Measurements from ENCODE around the gene TMEM87B. TPM values are rescaled to one million over a fixed set of nuclear protein-coding genes. Genes with fewer than 3 reads are reported as not detected.

The TMEM87B gene
- total and polyA plus RNA-seq, 2 experiments from 2014 or later, result 32.1 to 42.4 TPM

GRCh38 chr2:112008910-112009485 lies 46.1 kb upstream of the TMEM87B start:
- no peak for DNase-seq
- 60 to 77% methylated on average over 2 of the region's 2 CpGs for WGBS, 2 experiments (ENCODE audit: low coverage in 1 of 2, low lambda C conversion rate in 2 of 2, missing lambda C conversion rate in 2 of 2)
- TF ChIP-seq EZH2 (IDR thresholded peaks at IDR 0.05; ENCODE audit: insufficient read depth, poor library complexity, severe bottlenecking) (no peak), EZH2phosphoT487 (IDR thresholded peaks at IDR 0.05; ENCODE audit: insufficient read depth, low read depth) (no peak)
- H4K20me1 ChIP-seq (ENCODE audit: insufficient read depth), result no peaks in the 10 kb centered on the region
- H3F3A ChIP-seq (ENCODE audit: insufficient read depth), result peaks cover 16% of the 10 kb centered on the region
- H3K79me2 ChIP-seq (ENCODE audit: insufficient read depth), result no peaks in the 10 kb centered on the region
- no peaks in the 10 kb centered on the region for H3K9me3 ChIP-seq (ENCODE audit: low read depth)
- H3K9ac ChIP-seq, result no peak overlapping the region
- H3K4me3 ChIP-seq, result no peak overlapping the region
- H3K36me3 ChIP-seq (ENCODE audit: low read depth), result no peaks in the 10 kb centered on the region
- H3K4me1 ChIP-seq (ENCODE audit: insufficient read depth), result peaks cover 8% of the 10 kb centered on the region
- H3K4me2 ChIP-seq (ENCODE audit: unreplicated experiment), result no peak overlapping the region
- no peak overlapping the region for H3K27ac ChIP-seq
- peaks cover 27% of the 10 kb centered on the region for H3K27me3 ChIP-seq (replicated peaks; ENCODE audit: insufficient read depth)
- no peak overlapping the region for H2AFZ ChIP-seq
- in situ Hi-C loops (cut with MboI), result no loop called here
- H3K9me2 ChIP-seq (ENCODE audit: insufficient read depth), result no peaks in the 10 kb centered on the region

GRCh38 chr2:112010751-112011150 lies 44.3 kb upstream of the TMEM87B start:
- no peak for DNase-seq

DNA sequence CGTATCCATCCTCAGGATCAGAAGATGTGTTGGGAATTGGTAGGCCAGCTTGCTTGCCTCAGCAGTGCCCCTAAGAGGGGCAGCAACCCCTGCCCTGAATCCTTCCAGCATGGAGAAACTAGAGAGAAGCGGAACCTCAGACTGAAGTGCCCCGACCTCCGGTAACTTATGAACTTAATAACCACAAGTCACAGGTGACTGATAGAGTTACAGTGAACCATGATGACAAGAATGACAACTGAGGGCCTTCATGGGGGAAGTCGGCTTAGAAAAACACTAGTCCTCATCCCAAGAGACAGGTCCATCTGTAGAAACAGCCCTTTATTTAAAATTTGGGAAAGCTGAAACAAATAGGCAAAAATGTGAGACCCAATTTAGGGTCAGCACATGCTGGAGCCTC lies 42.5 kb upstream of the TMEM87B start:
- Histone ChIP-seq H2AFZ (no peak overlapping the region), H3K79me2 (ENCODE audit: insufficient read depth) (no peaks in the 10 kb centered on the region), H3K27ac (no peak overlapping the region), H3K9me3 (ENCODE audit: low read depth) (no peaks in the 10 kb centered on the region), H3K4me1 (ENCODE audit: insufficient read depth) (no peaks in the 10 kb centered on the region), H3K4me3 (no peak overlapping the region), H3K36me3 (ENCODE audit: low read depth) (no peaks in the 10 kb centered on the region), H3K27me3 (replicated peaks; ENCODE audit: insufficient read depth) (peaks cover 44% of the 10 kb centered on the region), H4K20me1 (ENCODE audit: insufficient read depth) (no peaks in the 10 kb centered on the region), H3K9me2 (ENCODE audit: insufficient read depth) (no peaks in the 10 kb centered on the region), H3F3A (ENCODE audit: insufficient read depth) (no peaks in the 10 kb centered on the region), H3K4me2 (ENCODE audit: unreplicated experiment) (no peak overlapping the region), H3K9ac (no peak overlapping the region)
- no peak for DNase-seq
- WGBS, 2 experiments (ENCODE audit: low coverage in 1 of 2, low lambda C conversion rate in 2 of 2, missing lambda C conversion rate in 2 of 2), result 70 to 71% methylated on average over 5 of the region's 5 CpGs
- in situ Hi-C loops (cut with MboI), result no loop called here
- TF ChIP-seq EZH2phosphoT487 (IDR thresholded peaks at IDR 0.05; ENCODE audit: insufficient read depth, low read depth) (no peak), EZH2 (IDR thresholded peaks at IDR 0.05; ENCODE audit: insufficient read depth, poor library complexity, severe bottlenecking) (no peak)

More at GRCh38 chr2:112010751-112011150, 44.3 kb upstream of the TMEM87B start:
- no peaks in the 10 kb centered on the region for H4K20me1 ChIP-seq (ENCODE audit: insufficient read depth)
- no peak overlapping the region for H3K9ac ChIP-seq
- no peaks in the 10 kb centered on the region for H3K9me2 ChIP-seq (ENCODE audit: insufficient read depth)
- no peaks in the 10 kb centered on the region for H3K9me3 ChIP-seq (ENCODE audit: low read depth)
- TF ChIP-seq EZH2phosphoT487 (IDR thresholded peaks at IDR 0.05; ENCODE audit: insufficient read depth, low read depth) (no peak), EZH2 (IDR thresholded peaks at IDR 0.05; ENCODE audit: insufficient read depth, poor library complexity, severe bottlenecking) (no peak)
- WGBS, 2 experiments (ENCODE audit: low coverage in 1 of 2, low lambda C conversion rate in 2 of 2, missing lambda C conversion rate in 2 of 2), result 81 to 84% methylated on average over 10 of the region's 10 CpGs
- in situ Hi-C loops (cut with MboI), result no loop called here
- no peak overlapping the region for H3K4me2 ChIP-seq (ENCODE audit: unreplicated experiment)
- no peak overlapping the region for H2AFZ ChIP-seq
- H3F3A ChIP-seq (ENCODE audit: insufficient read depth), result peaks cover 9% of the 10 kb centered on the region
- no peak overlapping the region for H3K4me3 ChIP-seq
- H3K27me3 ChIP-seq (replicated peaks; ENCODE audit: insufficient read depth), result peaks cover 34% of the 10 kb centered on the region
- H3K79me2 ChIP-seq (ENCODE audit: insufficient read depth), result no peaks in the 10 kb centered on the region
- H3K36me3 ChIP-seq (ENCODE audit: low read depth), result no peaks in the 10 kb centered on the region
- H3K27ac ChIP-seq, result no peak overlapping the region
- H3K4me1 ChIP-seq (ENCODE audit: insufficient read depth), result peaks cover 6% of the 10 kb centered on the region

- no peak overlapping the region for H3K27ac ChIP-seq
- DNase-seq, result no peak
- no peaks in the 10 kb centered on the region for H3F3A ChIP-seq (ENCODE audit: insufficient read depth)
- H3K4me1 ChIP-seq (ENCODE audit: insufficient read depth), result no peaks in the 10 kb centered on the region
- no peaks in the 10 kb centered on the region for H3K9me3 ChIP-seq (ENCODE audit: low read depth)
- H3K4me3 ChIP-seq, result no peak overlapping the region
- H3K4me2 ChIP-seq (ENCODE audit: unreplicated experiment), result no peak overlapping the region
- 41 to 51% methylated on average over 8 of the region's 8 CpGs for WGBS, 2 experiments (ENCODE audit: low coverage in 1 of 2, low lambda C conversion rate in 2 of 2, missing lambda C conversion rate in 2 of 2)
- H3K27me3 ChIP-seq (replicated peaks; ENCODE audit: insufficient read depth), result peaks cover 50% of the 10 kb centered on the region
- TF ChIP-seq EZH2phosphoT487 (IDR thresholded peaks at IDR 0.05; ENCODE audit: insufficient read depth, low read depth) (no peak), EZH2 (IDR thresholded peaks at IDR 0.05; ENCODE audit: insufficient read depth, poor library complexity, severe bottlenecking) (no peak)
- H3K79me2 ChIP-seq (ENCODE audit: insufficient read depth), result no peaks in the 10 kb centered on the region
- H3K9ac ChIP-seq, result no peak overlapping the region
- H2AFZ ChIP-seq, result no peak overlapping the region
- no peaks in the 10 kb centered on the region for H4K20me1 ChIP-seq (ENCODE audit: insufficient read depth)
- in situ Hi-C loops (cut with MboI), result no loop called here
- no peaks in the 10 kb centered on the region for H3K9me2 ChIP-seq (ENCODE audit: insufficient read depth)
- no peaks in the 10 kb centered on the region for H3K36me3 ChIP-seq (ENCODE audit: low read depth)
Observed at GRCh38 chr2:112018846-112019245, 36.2 kb upstream of the TMEM87B start.

Measured in GM23248 (cell line).